ENCODE data around the gene MRPL39.

- TF ChIP-seq CTCF (conservative IDR thresholded peaks at IDR 0.05; ENCODE audit: low read depth in 2 of 2): no peak
- TF ChIP-seq REST (IDR thresholded peaks at IDR 0.05; ENCODE audit: unreplicated experiment): no peak
- no peak for TF ChIP-seq POLR2AphosphoS5 (IDR thresholded peaks at IDR 0.05; ENCODE audit: low read depth)
- no peak for TF ChIP-seq ZNF114 (CRISPR knock-in tag; IDR thresholded peaks at IDR 0.05)
- no peak for TF ChIP-seq CREB1 (CRISPR knock-in tag; IDR thresholded peaks at IDR 0.05; ENCODE audit: low read depth)
- no peak for TF ChIP-seq EZH2phosphoT487 (IDR thresholded peaks at IDR 0.05; ENCODE audit: unreplicated experiment)
- no peak for TF ChIP-seq STAT1 (IDR thresholded peaks at IDR 0.05; ENCODE audit: unreplicated experiment)
- no peak for TF ChIP-seq EZH2 (IDR thresholded peaks at IDR 0.05; ENCODE audit: low read depth, unreplicated experiment)
- no peak for TF ChIP-seq ETS1 (IDR thresholded peaks at IDR 0.05)
- TF ChIP-seq JUNB (IDR thresholded peaks at IDR 0.05; ENCODE audit: unreplicated experiment): no peak
- no peak for TF ChIP-seq NANOG (IDR thresholded peaks at IDR 0.05; ENCODE audit: borderline replicate concordance)
- no peak for TF ChIP-seq ZNF331 (CRISPR knock-in tag; IDR thresholded peaks at IDR 0.05; ENCODE audit: low read depth)
Observed at GRCh38 chr21:25578056-25578961, 29.0 kb downstream of the MRPL39 start.

Measured in GM23338 (cell line).